Measurements from ENCODE around the gene TBL1X. TPM values are rescaled to one million over a fixed set of nuclear protein-coding genes. Genes with fewer than 3 reads are reported as not detected.

The TBL1X gene
- total RNA-seq, 2 donors from 2014 or later: 16.3 to 18.9 TPM

- DNase-seq: no peak
- no peak overlapping the region for H3K27ac ChIP-seq
- no peaks in the 10 kb centered on the region for H3K36me3 ChIP-seq
- no peaks in the 10 kb centered on the region for H3K4me1 ChIP-seq
- H3K9ac ChIP-seq (ENCODE audit: low read depth in 2 of 2, low read length in 2 of 2): no peak overlapping the region
- H3K27me3 ChIP-seq: no peaks in the 10 kb centered on the region
- intact Hi-C loops (cut with DNase I): no loop called here
- H3K9me3 ChIP-seq: no peaks in the 10 kb centered on the region
- no peak overlapping the region for H3K4me3 ChIP-seq
- TF ChIP-seq, protein P1, sequence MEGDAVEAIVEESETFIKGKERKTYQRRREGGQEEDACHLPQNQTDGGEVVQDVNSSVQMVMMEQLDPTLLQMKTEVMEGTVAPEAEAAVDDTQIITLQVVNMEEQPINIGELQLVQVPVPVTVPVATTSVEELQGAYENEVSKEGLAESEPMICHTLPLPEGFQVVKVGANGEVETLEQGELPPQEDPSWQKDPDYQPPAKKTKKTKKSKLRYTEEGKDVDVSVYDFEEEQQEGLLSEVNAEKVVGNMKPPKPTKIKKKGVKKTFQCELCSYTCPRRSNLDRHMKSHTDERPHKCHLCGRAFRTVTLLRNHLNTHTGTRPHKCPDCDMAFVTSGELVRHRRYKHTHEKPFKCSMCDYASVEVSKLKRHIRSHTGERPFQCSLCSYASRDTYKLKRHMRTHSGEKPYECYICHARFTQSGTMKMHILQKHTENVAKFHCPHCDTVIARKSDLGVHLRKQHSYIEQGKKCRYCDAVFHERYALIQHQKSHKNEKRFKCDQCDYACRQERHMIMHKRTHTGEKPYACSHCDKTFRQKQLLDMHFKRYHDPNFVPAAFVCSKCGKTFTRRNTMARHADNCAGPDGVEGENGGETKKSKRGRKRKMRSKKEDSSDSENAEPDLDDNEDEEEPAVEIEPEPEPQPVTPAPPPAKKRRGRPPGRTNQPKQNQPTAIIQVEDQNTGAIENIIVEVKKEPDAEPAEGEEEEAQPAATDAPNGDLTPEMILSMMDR (IDR thresholded peaks at IDR 0.05): no peak
Observed at GRCh38 chrX:9676306-9676705, 211.4 kb downstream of the TBL1X start.

DNA sequence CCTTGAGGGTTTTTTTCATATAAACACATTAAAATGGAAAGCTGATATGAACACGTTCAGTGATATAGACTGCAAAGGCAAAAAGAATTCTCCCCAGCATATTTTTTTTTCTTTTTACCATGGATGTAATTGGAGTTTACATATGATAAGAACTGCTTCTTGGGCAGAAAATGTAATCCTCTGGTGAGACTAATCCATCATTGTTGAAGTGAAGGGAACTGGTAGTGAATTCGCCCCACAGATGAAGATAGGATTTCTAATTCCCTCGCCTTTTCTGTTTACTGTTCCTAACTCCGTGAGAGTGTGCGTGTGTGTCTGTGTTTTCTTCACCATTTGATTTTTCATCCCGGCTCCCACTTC is 211.9 kb downstream of the TBL1X start:
- H3K27ac ChIP-seq: peak overlapping the region; percentile 53

GRCh38 chrX:9677098-9677739 is 212.4 kb downstream of the TBL1X start:
- H3K36me3 ChIP-seq: no peaks in the 10 kb centered on the region
- H3K9me3 ChIP-seq: no peaks in the 10 kb centered on the region
- H3K4me3 ChIP-seq: no peak overlapping the region
- TF ChIP-seq, protein P1 (IDR thresholded peaks at IDR 0.05): no peak
- no peaks in the 10 kb centered on the region for H3K4me1 ChIP-seq
- peak; percentile 70 for DNase-seq
- intact Hi-C loops (cut with DNase I): no loop called here
- peak overlapping the region; percentile 53 for H3K27ac ChIP-seq
- no peak overlapping the region for H3K9ac ChIP-seq (ENCODE audit: low read depth in 2 of 2, low read length in 2 of 2)
- H3K27me3 ChIP-seq: no peaks in the 10 kb centered on the region

More for the DNA sequence above, 211.9 kb downstream of the TBL1X start:
- DNase-seq: no peak
- H3K36me3 ChIP-seq: no peaks in the 10 kb centered on the region
- H3K4me3 ChIP-seq: no peak overlapping the region
- no peaks in the 10 kb centered on the region for H3K9me3 ChIP-seq
- H3K27me3 ChIP-seq: no peaks in the 10 kb centered on the region
- H3K4me1 ChIP-seq: no peaks in the 10 kb centered on the region
- intact Hi-C loops (cut with DNase I): no loop called here
- no peak overlapping the region for H3K9ac ChIP-seq (ENCODE audit: low read depth in 2 of 2, low read length in 2 of 2)
- TF ChIP-seq, protein P1 (IDR thresholded peaks at IDR 0.05): no peak

- no peaks in the 10 kb centered on the region for H3K36me3 ChIP-seq
- no peaks in the 10 kb centered on the region for H3K9me3 ChIP-seq
- DNase-seq: no peak
- H3K9ac ChIP-seq (ENCODE audit: low read depth in 2 of 2, low read length in 2 of 2): no peak overlapping the region
- no peak overlapping the region for H3K4me3 ChIP-seq
- intact Hi-C loops (cut with DNase I): no loop called here
- TF ChIP-seq, protein P1 (IDR thresholded peaks at IDR 0.05): no peak
- H3K27ac ChIP-seq: no peak overlapping the region
- no peaks in the 10 kb centered on the region for H3K27me3 ChIP-seq
- no peaks in the 10 kb centered on the region for H3K4me1 ChIP-seq
Observed at GRCh38 chrX:9678215-9678965, 213.5 kb downstream of the TBL1X start.

DNA sequence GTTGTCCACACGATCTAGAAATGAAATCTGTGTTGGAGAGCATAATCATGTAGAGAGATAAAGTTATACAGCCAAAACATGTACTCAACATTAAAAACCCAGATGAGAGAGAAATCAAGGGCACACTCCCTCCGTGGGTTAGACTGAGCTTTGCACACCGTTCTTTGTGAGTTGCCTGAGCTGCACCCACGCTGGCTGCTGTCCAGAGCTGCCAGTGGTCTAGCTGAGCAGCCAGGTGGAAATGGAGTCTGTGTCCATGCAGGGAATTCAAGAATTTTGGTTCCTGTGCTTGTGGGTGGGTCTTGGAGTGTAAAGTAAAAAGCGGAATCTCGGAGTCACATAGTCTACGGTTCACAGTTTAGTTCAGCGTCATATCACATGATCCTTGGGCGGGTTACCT is 216.2 kb downstream of the TBL1X start:
- TF ChIP-seq, protein P1 (IDR thresholded peaks at IDR 0.05): no peak

More for the DNA sequence above, 216.2 kb downstream of the TBL1X start:
- Histone ChIP-seq H3K4me3 (no peak overlapping the region), H3K27ac (no peak overlapping the region), H3K27me3 (no peaks in the 10 kb centered on the region), H3K9ac (ENCODE audit: low read depth in 2 of 2, low read length in 2 of 2) (no peak overlapping the region), H3K4me1 (no peaks in the 10 kb centered on the region), H3K36me3 (no peaks in the 10 kb centered on the region), H3K9me3 (no peaks in the 10 kb centered on the region)
- intact Hi-C loops (cut with DNase I): loop anchor here (10.0 kb wide), 1 partner anchor 216 kb away; the partner anchor contains the start of gene TBL1X
- DNase-seq: no peak

All from colonic mucosa (tissue), 4 donors.